ENCODE data around the gene GPHA2.

GRCh38 chr11:64902102-64902900 is 33.4 kb downstream of the GPHA2 start:
- no peak for TF ChIP-seq CBX3 (IDR thresholded peaks at IDR 0.05; ENCODE audit: borderline replicate concordance, low read depth)
- TF ChIP-seq EZH2 (IDR thresholded peaks at IDR 0.05; ENCODE audit: borderline replicate concordance, control insufficient read depth, low read depth, low read length), result no peak
- no peak for TF ChIP-seq ETV6 (conservative IDR thresholded peaks at IDR 0.05 in 1 of 2, IDR thresholded peaks at IDR 0.05 in 1 of 2; ENCODE audit: borderline replicate concordance in 1 of 2, low read depth in 1 of 2)
- no peak for TF ChIP-seq PKNOX1 (IDR thresholded peaks at IDR 0.05)
- TF ChIP-seq SUPT20H (IDR thresholded peaks at IDR 0.05; ENCODE audit: borderline replicate concordance, control insufficient read depth, low read depth, low read length), result no peak
- TF ChIP-seq CTCF (IDR thresholded peaks at IDR 0.05 in 2 of 3, conservative IDR thresholded peaks at IDR 0.05 in 1 of 3; ENCODE audit: control insufficient read depth in 2 of 3, extremely low read depth in 1 of 3, insufficient read depth in 1 of 3, low read depth in 3 of 3, low read length in 3 of 3), result no peak
- TF ChIP-seq POLR2A (IDR thresholded peaks at IDR 0.05; ENCODE audit: low read depth, low read length), result no peak
- no peak for TF ChIP-seq NR2C1 (IDR thresholded peaks at IDR 0.05)
- no peak for TF ChIP-seq GABPA (IDR thresholded peaks at IDR 0.05; ENCODE audit: low read depth)
- no peak for TF ChIP-seq NFIC (IDR thresholded peaks at IDR 0.05; ENCODE audit: low read depth, low read length)
- no peak for TF ChIP-seq REST (IDR thresholded peaks at IDR 0.05; ENCODE audit: low read depth, low read length)
- no peak for TF ChIP-seq TCF3 (IDR thresholded peaks at IDR 0.05; ENCODE audit: borderline replicate concordance, insufficient read depth, low read depth, low read length)

All from GM12878 (cell line).